GM23248 (cell line): ENCODE measurements around the gene KIF1A. TPM values are rescaled to one million over a fixed set of nuclear protein-coding genes. Genes with fewer than 3 reads are reported as not detected.
"Not testable (repeated sequence)": the region's sequence is repeated elsewhere in the genome, so short reads cannot be mapped to it uniquely, and the experiment has no call there.

Source experiments
- DNase-seq: peaks from one replicate; pipeline ENCODE4 v3.0.0-alpha.2; 2015
- H2AFZ ChIP-seq: fragments of 200-600 bp; sonication (generic); 2 replicates; pipeline ENCODE4 v1.6.1; 2016; ENCODE audit warnings: antibody characterized with exemption
- H3F3A ChIP-seq: fragments of 200-600 bp; sonication (generic); 2 replicates; pipeline ENCODE4 v1.6.1; 2016; ENCODE audit warnings: mild to moderate bottlenecking, antibody characterized with exemption, mixed run types; ENCODE audit not compliant: insufficient read depth
- H3K27ac ChIP-seq: fragments of 200-600 bp; sonication (generic); 2 replicates; pipeline ENCODE4 v1.5.1; 2016; ENCODE audit warnings: mild to moderate bottlenecking
- H3K27me3 ChIP-seq: fragments of 200-600 bp; sonication (generic); replicated peaks from 2 replicates; pipeline ENCODE4 v1.6.1; 2016; ENCODE audit warnings: mild to moderate bottlenecking; ENCODE audit not compliant: insufficient read depth
- H3K36me3 ChIP-seq: fragments of 200-600 bp; sonication (generic); 2 replicates; pipeline ENCODE4 v1.6.1; 2016; ENCODE audit warnings: low read depth, mild to moderate bottlenecking
- H3K4me1 ChIP-seq: fragments of 200-600 bp; sonication (generic); 2 replicates; pipeline ENCODE4 v1.6.1; 2016; ENCODE audit warnings: mild to moderate bottlenecking; ENCODE audit not compliant: insufficient read depth
- H3K4me2 ChIP-seq: fragments of 200-600 bp; sonication (generic); one replicate; pipeline ENCODE4 v1.6.1; 2016; ENCODE audit warnings: mild to moderate bottlenecking; ENCODE audit not compliant: unreplicated experiment
- H3K4me3 ChIP-seq: fragments of 200-600 bp; sonication (generic); 2 replicates; pipeline ENCODE4 v1.5.1; 2016; ENCODE audit warnings: mild to moderate bottlenecking
- H3K79me2 ChIP-seq: fragments of 200-600 bp; sonication (generic); 2 replicates; pipeline ENCODE4 v1.6.1; 2016; ENCODE audit warnings: mild to moderate bottlenecking; ENCODE audit not compliant: insufficient read depth
- H3K9ac ChIP-seq: fragments of 200-600 bp; sonication (generic); 2 replicates; pipeline ENCODE4 v1.6.1; 2016; ENCODE audit warnings: mild to moderate bottlenecking
- H3K9me2 ChIP-seq: fragments of 200-600 bp; sonication (generic); 2 replicates; pipeline ENCODE4 v1.6.1; 2016; ENCODE audit warnings: mixed run types, mild to moderate bottlenecking, moderate library complexity; ENCODE audit not compliant: insufficient read depth
- H3K9me3 ChIP-seq: fragments of 200-600 bp; sonication (generic); one replicate; pipeline ENCODE4 v1.6.1; 2017; ENCODE audit warnings: low read depth
- H4K20me1 ChIP-seq: fragments of 200-600 bp; sonication (generic); 2 replicates; pipeline ENCODE4 v1.6.0; 2016; ENCODE audit not compliant: insufficient read depth
- EZH2 ChIP-seq: fragments of 200-600 bp; sonication (generic); IDR thresholded peaks from 2 replicates; pipeline ENCODE4 v1.6.1; 2018; ENCODE audit warnings: antibody characterized with exemption, mild to moderate bottlenecking; ENCODE audit not compliant: insufficient read depth, poor library complexity, severe bottlenecking
- EZH2phosphoT487 ChIP-seq: fragments of 200-600 bp; sonication (generic); IDR thresholded peaks from 2 replicates; pipeline ENCODE4 v1.6.1; 2018; ENCODE audit warnings: antibody characterized with exemption, moderate library complexity, mild to moderate bottlenecking, low read depth; ENCODE audit not compliant: insufficient read depth
- WGBS, 2 experiments: methylation state at CpG; one replicate each; pipeline ENCODE4 v1.1.6; 2015 to 2017; ENCODE audit warnings: low lambda C conversion rate in 2 of 2, low coverage in 1 of 2; ENCODE audit errors: missing lambda C conversion rate in 2 of 2; 5-methylcytosine and 5-hydroxymethylcytosine counted together
- in situ Hi-C: fragments of 300-500 bp; cut with MboI; formaldehyde crosslinking; loops from 2 replicates; pipeline ENCODE4 v1.15.0; 2020
- polyA plus RNA-seq: library from polyadenylated mRNA; unstranded; fragments of >200 nt; fragmentation: Nextera tagmentation; extraction: Ambion mirVana; gene quantifications from 2 replicates; pipeline ENCODE4 v1.2.1, GENCODE V29; 2016
- total RNA-seq: library from RNA; depleted of rRNA; stranded (reverse); fragments of >200 nt; shearing (Covaris generic); gene quantifications from 2 replicates; pipeline ENCODE4 v1.2.3, GENCODE V29; 2014

Gene KIF1A
- total and polyA plus RNA-seq, 2 experiments from 2014 or later, result under 0.01 to 0.05 TPM

DNA sequence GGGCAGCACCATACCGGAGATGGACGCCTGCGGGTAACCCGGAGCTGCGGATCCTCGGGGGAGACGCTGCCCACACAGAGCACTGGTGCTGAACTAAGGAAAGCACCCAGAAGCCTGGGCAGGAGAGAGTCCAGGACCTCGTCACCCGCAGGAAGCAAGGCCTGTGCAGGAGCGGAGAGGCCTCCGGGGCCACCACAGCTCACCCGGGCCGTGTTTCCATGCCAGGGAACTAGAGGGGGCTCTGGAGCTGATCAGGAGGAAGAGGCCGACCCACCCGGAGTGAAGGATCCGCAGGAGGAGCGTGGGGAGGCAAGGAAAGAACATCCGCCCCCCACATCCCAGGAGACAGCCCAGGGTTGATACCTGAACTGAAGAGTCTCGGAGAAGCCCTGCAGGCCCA is 141.1 kb downstream of the KIF1A start:
- H3K9me3 ChIP-seq, H3K4me3 ChIP-seq, H4K20me1 ChIP-seq, H3K27ac ChIP-seq, H3K27me3 ChIP-seq, H3K9ac ChIP-seq, H2AFZ ChIP-seq, H3K9me2 ChIP-seq, DNase-seq, in situ Hi-C loops, H3K4me2 ChIP-seq, H3K36me3 ChIP-seq, H3F3A ChIP-seq, H3K79me2 ChIP-seq, H3K4me1 ChIP-seq: not testable (repeated sequence)
- WGBS, 2 experiments, result no CpG with 5 or more reads among the region's 19 CpGs

DNA sequence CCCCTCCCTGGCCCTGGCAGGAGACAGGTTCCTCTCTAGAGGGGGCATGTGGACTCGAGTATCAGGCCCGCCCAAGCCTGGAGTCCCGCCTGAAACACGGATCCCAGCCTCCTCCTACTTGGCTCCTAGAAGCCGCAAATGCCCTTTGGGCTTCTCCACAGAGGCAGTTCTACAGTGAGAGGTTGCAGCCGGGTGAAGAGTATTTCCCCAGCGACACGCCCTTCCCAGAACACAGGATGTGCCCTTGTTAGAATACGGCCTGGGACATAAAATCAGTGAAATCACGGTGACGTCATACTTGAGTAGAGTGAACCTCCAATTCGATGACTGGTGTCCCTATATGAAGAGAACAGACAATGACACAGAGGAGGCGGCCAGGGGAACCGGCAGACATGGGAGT is 142.0 kb downstream of the KIF1A start:
- H3K9ac ChIP-seq, H3F3A ChIP-seq, H3K4me3 ChIP-seq, H3K9me3 ChIP-seq, H3K4me2 ChIP-seq, H3K27me3 ChIP-seq, H3K4me1 ChIP-seq, H4K20me1 ChIP-seq, in situ Hi-C loops, DNase-seq, H3K27ac ChIP-seq, H2AFZ ChIP-seq, H3K36me3 ChIP-seq, H3K79me2 ChIP-seq, H3K9me2 ChIP-seq: not testable (repeated sequence)
- 57 to 72% methylated on average over 6 to 7 of the region's 14 CpGs for WGBS, 2 experiments

DNA sequence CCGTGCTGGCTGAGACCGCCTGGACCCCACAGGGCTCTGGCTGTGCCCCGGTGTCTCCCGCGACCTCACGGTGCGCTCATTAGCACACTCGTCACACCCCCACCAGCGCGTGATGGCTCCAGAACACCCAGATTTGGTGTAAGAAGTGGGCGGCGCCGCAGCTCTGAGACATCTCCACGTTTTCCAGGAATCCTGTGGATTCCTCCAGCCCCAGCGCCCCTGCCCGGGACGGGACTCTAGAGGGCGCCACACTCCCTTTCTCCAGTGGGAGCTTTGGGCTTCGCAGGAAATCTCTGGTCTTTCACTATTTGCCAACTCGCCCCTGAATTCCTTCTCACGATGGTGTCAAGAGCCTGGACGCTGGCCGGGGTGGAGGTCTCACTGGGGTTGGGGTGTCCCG is 144.7 kb downstream of the KIF1A start:
- H3K9ac ChIP-seq, H3F3A ChIP-seq, H3K27ac ChIP-seq, H3K9me3 ChIP-seq, H3K4me1 ChIP-seq, H3K9me2 ChIP-seq, H3K4me3 ChIP-seq, H3K79me2 ChIP-seq, in situ Hi-C loops, DNase-seq, H2AFZ ChIP-seq, H3K4me2 ChIP-seq, H3K36me3 ChIP-seq, H4K20me1 ChIP-seq: not testable (repeated sequence)
- no CpG with 5 or more reads among the region's 24 CpGs for WGBS, 2 experiments
- H3K27me3 ChIP-seq, result peaks cover 25% of the 10 kb centered on the region; the same call in 1 of the 2 replicates

DNA sequence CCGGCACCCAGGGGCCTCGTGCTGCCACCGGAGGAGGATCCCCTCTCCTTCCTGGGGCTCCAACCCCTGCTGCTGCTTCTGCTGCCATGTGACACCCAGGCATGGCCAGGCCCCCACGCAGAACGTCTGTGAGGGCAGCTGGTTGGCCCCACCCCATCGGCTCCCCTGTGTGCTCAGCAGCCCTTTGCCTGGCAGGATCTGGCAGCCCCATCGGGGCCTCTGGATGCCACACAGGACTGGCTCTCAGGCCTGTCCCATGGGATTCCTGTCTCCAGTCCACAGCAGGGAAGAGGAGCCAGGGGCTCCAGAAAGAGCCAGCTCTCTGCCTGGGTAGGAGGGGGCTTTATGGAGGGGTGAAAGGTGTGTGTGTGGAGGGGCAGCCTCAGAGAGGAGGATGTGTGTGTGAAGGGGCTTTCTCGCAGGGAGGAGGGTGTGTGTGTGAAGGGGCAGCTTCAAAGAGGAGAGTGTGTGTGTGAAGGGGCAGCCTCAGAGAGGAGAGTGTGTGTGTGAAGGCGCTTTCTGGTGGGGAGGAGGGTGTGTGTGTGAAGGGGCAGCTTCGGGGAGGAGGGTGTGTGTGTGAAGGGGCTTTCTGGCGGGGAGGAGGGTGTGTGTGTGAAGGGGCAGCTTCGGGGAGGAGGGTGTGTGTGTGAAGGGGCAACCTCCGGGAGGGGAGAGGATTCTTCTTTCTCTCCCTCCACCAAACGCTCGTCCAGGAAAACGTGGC is 145.4 kb downstream of the KIF1A start:
- H3K9me3 ChIP-seq, H4K20me1 ChIP-seq, H3K4me3 ChIP-seq, H2AFZ ChIP-seq, DNase-seq, H3K79me2 ChIP-seq, H3F3A ChIP-seq, H3K9me2 ChIP-seq, H3K27ac ChIP-seq, in situ Hi-C loops, H3K9ac ChIP-seq, H3K4me2 ChIP-seq, H3K36me3 ChIP-seq, H3K4me1 ChIP-seq: not testable (repeated sequence)
- H3K27me3 ChIP-seq, result peaks cover 33% of the 10 kb centered on the region; the same call in 1 of the 2 replicates
- WGBS, 2 experiments, result 2 to 3% methylated on average over 8 to 11 of the region's 16 CpGs

DNA sequence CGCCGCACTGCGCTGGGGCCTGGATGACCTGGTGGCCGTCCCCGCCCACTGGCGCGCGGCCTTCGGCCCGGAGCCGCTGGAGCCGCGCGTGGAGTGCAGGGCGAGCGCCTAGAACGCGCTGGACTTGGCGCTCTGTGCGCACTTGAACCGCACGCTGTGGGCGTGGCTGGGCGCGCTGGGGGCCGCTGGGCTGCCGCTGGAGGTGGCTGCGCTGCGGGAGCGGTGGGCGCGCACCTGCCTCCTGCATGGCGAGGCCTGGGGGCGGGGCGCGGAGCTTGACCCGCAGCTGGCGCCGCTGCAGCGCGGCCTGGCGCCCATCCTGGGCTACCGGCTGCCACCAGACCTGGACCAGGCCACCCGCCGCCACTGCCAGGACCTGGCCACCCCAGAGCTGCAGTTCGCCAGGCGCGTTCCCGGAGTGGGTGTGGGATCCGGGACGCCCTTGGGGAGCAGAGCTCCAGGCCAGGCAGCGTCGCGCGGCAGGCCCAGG is 147.3 kb downstream of the KIF1A start:
- WGBS, 2 experiments, result 11 to 16% methylated on average over 43 to 53 of the region's 55 CpGs
- TF ChIP-seq EZH2 (no peak), EZH2phosphoT487 (no peak)
- in situ Hi-C loops, result no loop called here

More for the DNA sequence above, 147.3 kb downstream of the KIF1A start:
- Histone ChIP-seq H3K9ac (no peak overlapping the region), H3K4me3 (no peak overlapping the region), H2AFZ (no peak overlapping the region), H3K27me3 (peaks cover 43% of the 10 kb centered on the region; the same call in 1 of the 2 replicates), H3K27ac (no peak overlapping the region), H3K79me2 (no peaks in the 10 kb centered on the region), H4K20me1 (no peaks in the 10 kb centered on the region), H3K4me2 (no peak overlapping the region), H3K36me3 (no peaks in the 10 kb centered on the region), H3K4me1 (no peaks in the 10 kb centered on the region), H3K9me2 (no peaks in the 10 kb centered on the region), H3F3A (no peaks in the 10 kb centered on the region), H3K9me3 (no peaks in the 10 kb centered on the region)
- no peak for DNase-seq
